GM18870 (cell line): ENCODE results near the gene E2F4.

Experiments
- ATAC-seq: cut with Tn5 transposase; IDR thresholded peaks from one replicate; pipeline ENCODE4 v1.9.1; 2021; ENCODE audit warnings: moderate library complexity; ENCODE audit not compliant: unreplicated experiment

The E2F4 gene

GRCh38 chr16:67207249-67208091, 15.5 kb downstream of the E2F4 start:
- no peak for ATAC-seq

- ATAC-seq: no peak
Measured at GRCh38 chr16:67208154-67208896, 16.4 kb downstream of the E2F4 start.

- no peak for ATAC-seq
Measured at GRCh38 chr16:67209565-67209964, 17.6 kb downstream of the E2F4 start.

GRCh38 chr16:67210069-67210937, 18.3 kb downstream of the E2F4 start:
- ATAC-seq: no peak

GRCh38 chr16:67211674-67212073, 19.7 kb downstream of the E2F4 start:
- ATAC-seq: no peak

GRCh38 chr16:67212766-67213165, 20.8 kb downstream of the E2F4 start:
- no peak for ATAC-seq

GRCh38 chr16:67213197-67214019, 21.5 kb downstream of the E2F4 start:
- no peak for ATAC-seq

- no peak for ATAC-seq
Measured at GRCh38 chr16:67215706-67216105, 23.8 kb downstream of the E2F4 start.

- ATAC-seq: no peak
Measured at GRCh38 chr16:67216612-67217490, 24.9 kb downstream of the E2F4 start.

GRCh38 chr16:67223992-67224391, 32.0 kb downstream of the E2F4 start:
- ATAC-seq: no peak

- ATAC-seq: no peak
Measured at GRCh38 chr16:67226295-67226803, 34.4 kb downstream of the E2F4 start.

GRCh38 chr16:67226804-67227566, 35.0 kb downstream of the E2F4 start, which contains the start of gene TMEM208:
TSS of gene TMEM208 (plus strand) at chr16:67227130. CDS start at chr16:67227219, 89 bp downstream.
- peak; percentile 71 for ATAC-seq

GRCh38 chr16:67227567-67227921, 35.6 kb downstream of the E2F4 start:
- no peak for ATAC-seq

GRCh38 chr16:67228034-67228785, 36.3 kb downstream of the E2F4 start:
- ATAC-seq: no peak

GRCh38 chr16:67228905-67229304, 37.0 kb downstream of the E2F4 start:
- no peak for ATAC-seq

- no peak for ATAC-seq
Measured at GRCh38 chr16:67229906-67230808, 38.2 kb downstream of the E2F4 start.
